GM19438 (cell line): ENCODE results near the gene CCDC170.
"Not testable (repeated sequence)": the region's sequence is repeated elsewhere in the genome, so short reads cannot be mapped to it uniquely, and the experiment has no call there.

ENCODE experiments used
- ATAC-seq: cut with Tn5 transposase; IDR thresholded peaks from one replicate; pipeline ENCODE4 v1.9.1; 2021; ENCODE audit warnings: low read depth; ENCODE audit not compliant: unreplicated experiment

CCDC170 gene

DNA sequence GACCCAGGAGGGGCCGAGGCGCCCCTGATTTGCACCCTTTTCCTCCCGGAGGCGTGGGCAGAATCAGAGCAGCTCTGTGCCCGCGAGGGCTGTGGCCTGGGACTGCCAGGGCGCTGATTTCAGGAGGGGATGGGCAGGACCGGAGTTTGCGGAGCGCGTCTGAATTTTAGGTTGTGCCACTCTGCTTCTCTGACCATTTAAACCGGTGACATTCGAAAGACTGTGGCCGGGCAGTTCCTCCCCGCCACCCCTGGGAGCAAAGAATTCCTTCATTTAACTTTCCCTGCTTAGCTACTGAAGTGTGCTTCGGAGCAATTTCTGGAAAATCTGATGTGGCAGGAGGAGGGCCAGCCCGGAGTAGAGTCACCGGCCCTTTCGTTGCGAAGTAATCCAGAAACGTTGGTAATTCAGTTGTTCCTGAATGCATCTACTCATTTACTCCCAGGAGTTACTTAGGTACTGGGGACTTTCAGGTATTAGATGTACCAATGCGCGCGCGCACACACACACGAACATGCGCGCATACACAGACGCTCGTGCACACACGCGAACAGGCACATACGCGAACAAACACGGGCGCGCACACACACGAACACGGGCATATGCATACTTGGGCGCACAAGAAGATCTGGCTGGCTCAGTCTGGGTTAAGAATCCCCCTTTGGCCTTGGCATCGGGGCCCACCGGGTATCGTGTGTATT lies 568 bp downstream of the CCDC170 start:
- no peak for ATAC-seq

DNA sequence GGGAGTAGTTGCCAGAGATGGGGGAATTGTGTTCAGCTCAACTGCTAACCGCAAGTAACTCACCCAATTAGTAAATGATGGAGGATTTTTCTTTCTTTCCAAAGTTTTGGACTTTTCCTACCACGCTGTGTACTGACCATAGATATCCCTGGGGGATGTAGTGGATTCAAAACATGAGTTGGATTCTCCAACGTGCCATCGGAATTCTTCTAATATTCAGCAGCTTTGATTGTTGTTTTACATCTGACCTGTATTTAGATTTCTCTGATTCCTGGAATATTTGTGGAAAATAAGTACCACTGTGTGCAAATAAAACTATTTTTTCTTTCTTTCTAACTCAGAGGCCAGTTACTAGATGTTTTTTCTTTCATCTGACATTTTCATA lies 1.1 kb downstream of the CCDC170 start:
- no peak for ATAC-seq

DNA sequence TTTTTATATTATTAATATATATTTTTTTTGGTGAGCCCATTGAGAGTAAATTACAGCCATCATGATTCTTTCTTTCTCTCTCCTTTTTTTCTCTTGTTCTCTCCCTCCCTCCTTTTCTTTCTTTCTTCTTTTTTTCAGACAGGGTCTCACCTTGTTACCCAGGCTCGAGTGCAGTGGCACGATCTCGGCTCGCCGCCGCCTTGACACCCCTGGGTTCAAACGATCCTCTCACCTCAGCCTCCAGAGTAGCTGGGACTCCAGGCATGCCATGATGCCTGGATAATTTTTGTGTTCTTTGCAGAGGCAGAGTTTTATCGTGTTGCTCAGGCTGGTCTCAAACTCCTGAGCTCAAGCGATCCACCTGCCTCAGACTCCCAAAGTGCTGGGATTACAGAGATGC lies 1.6 kb downstream of the CCDC170 start:
- no peak for ATAC-seq

DNA sequence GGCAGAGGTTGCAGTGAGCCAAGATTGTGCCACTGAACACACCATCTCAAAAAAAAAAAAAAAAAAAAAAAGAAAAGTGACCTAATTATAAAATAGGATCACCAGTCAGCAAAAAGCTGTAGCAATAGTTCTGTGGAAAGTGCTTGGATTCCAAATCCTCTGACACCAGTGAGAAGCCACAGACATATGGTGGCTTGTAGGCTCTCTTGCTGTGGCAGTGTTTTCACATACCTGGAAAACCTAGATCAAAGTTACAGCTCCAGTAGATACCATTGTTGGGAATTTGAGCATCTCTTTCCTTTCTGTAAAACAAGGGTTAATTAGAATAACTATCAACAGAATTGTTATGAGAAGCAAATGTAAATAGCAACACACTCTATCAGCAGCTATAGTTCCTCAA lies 4.1 kb downstream of the CCDC170 start:
- no peak for ATAC-seq

DNA sequence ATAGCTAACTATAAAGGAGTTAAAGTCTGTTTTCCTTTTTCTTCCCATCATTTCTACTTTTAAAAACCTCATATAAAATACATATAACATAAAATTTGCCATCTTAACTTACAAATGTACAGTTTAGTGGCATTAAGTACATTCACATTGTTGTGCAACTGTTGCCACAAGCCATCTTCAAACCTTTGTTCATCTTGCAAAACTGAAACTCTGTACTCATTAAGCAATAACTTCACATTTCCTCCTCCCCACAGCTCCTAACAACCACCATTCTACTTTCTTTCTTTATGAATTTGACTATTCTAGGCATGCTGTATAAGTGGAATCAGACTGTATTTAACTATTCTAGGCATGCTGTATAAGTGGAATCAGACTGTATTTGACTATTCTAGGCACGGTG lies 4.5 kb downstream of the CCDC170 start:
- ATAC-seq, result peak; percentile 64

DNA sequence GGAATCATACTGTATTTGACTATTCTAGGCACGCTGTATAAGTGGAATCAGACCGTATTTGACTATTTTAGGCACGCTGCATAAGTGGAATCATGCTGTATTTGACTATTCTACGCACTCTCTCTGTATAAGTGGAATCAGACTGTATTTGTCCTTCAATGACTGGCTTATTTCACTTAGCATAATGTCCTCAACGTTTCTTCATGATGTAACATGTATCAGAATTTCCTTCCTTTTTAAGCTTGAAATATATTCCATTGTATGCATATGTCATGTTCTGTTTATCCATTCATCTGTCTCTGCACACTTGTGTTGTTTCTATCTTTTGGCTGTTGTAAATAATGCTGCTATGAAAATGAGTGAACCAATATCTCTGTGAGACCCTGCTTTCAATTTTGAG lies 5.7 kb downstream of the CCDC170 start:
- no peak for ATAC-seq

DNA sequence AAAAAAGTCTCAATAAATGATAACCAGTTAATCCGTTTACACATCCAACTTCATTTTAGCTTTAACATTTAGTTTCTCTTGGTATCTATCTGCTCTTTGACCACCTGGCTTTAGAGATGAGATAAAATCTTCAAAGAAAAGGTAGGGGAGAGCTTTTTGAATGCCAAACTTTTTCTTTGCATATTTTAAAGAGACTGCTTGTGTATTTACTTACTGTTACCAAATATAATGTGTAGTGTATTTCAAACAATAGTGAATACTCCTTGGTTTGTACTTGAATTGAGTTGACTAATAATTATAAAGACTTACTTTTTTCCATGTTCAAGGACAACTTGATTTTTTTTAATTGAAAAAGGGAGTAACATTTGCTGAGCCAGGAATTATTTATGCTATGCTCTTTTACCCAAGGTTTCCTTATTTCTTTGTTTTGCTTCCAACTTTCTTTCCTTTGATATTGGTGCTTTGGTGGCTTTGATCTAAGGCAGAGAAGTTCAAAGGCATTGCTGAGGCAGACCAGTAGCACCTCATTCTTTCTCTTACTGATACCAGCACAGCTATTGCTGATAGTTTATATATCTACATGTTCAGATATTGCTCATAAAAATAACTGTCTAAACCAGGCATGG lies 7.8 kb downstream of the CCDC170 start:
- no peak for ATAC-seq

DNA sequence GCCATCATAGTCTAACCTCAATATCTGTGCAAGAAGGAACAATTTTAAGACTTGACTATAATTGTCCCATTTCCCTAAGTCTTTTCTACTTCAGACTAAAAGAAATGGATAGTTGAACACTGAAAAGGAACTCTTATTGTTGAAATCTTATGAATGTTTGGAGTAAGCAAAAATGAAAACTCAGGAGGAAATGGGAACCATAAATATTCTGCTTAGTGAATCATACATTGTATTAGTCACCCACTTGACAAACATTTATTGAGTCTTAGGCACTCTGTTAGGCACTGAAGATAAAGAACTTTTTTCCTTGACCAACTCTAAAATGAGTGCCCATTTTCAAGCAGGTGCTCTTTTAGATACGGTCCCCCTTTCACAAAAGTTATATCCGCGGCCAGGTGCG lies 8.7 kb downstream of the CCDC170 start:
- no peak for ATAC-seq

DNA sequence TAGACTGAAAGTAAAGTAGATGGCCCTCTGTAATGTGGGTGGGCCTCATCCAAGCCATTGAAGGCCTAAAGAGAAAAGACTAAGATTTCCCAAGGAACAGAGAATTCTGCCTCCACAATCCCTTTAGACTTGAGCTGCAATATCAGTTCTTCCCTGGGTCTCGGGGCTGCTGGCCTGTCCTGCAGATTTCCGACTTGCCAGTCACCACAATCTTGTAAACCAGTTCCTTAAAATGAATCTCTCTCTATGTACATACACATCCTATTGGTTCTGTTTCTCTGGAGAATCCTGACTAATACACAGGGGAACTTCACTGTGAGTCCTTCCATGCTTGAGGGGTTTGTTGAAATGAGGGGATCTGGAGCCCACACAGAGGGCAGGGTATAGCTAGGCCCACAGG lies 12.9 kb downstream of the CCDC170 start:
- ATAC-seq, result no peak

DNA sequence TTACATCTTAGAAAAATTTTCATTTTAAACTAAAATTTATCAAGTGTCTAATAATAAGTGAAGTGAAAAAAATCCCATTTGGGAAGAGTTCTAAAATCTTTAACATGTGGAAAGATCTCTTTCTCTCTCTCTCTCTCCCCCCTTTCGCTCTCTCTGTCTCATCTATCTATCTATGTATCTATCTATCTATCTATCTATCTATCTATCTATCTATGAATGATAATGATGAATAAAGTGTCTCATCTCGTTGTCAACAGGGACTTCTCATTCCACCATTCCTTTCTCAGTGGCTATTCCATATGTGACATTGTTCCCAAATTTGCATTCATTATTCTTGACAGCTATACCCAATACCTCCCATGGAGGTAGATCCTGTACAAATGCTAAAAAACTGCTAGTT lies 15.2 kb downstream of the CCDC170 start:
- no peak for ATAC-seq

DNA sequence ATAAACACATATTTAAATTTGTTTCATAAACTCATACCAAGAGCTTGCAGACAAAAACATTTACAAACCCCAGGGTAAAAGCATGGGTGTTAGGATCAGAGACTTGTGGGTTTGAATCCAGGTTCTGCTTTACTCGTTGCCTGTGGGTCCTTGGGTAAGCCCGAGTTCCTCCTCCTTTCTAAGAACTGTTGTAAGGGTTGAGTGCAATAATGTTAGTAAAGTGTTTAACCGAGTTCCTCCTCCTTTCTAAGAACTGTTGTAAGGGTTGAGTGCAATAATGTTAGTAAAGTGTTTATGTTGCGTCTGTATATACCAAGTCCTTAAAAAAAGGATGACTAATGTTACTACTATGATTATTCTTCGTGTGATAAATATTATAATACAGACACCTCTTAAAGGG lies 18.7 kb downstream of the CCDC170 start:
- ATAC-seq, result no peak

DNA sequence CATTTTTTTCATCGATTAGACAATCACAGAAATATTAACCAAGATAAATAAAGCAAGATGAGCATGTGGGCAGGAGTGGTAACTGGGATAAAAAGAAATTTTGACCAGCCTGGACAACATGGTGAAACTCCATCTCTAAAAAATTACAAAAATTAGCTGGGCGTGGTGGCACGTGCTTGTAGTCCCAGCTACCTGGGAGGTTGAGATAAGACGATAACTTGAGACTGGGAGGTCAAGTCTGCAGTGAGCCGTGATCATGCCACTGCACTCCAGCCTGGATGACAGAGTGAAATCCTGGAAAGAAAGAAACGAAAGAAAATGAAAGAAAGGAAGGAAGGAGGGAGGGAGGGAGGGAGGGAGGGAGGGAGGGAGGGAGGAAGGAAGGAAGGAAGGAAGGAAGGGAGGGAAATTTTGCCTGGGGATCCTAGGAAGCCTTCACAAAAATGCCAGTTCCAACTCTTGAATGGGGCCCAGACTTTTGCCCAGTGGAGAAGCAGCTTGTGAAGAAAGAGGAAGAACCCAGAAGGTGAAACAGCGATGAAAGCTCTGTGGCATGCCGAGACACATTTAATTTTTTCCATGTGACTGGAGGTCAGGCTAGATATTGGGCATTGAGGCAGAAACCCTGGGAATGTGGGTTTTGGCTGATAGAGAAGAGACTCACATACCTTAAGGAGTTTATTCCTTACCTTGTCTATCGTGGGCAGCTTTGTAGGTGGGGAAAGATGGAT lies 20.3 kb downstream of the CCDC170 start:
- no peak for ATAC-seq

DNA sequence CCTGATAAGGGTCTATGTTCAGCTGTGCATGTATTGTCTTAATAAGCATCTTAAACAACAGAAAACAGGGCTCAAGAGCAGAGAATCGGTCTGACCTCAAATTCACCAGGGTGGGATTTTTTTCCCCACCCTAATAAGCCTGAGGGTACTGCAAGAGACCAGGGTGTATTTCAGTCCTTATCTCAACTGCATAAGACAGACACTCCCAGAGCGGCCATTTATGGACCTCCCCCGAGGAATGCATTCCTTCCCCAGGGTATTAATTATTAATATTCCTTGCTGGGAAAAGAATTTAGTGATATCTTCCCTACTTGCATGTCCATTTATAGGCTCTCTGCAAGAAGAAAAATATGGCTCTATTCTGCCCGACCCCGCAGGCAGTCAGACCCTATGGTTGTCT lies 25.2 kb downstream of the CCDC170 start:
- ATAC-seq, result not testable (repeated sequence)

DNA sequence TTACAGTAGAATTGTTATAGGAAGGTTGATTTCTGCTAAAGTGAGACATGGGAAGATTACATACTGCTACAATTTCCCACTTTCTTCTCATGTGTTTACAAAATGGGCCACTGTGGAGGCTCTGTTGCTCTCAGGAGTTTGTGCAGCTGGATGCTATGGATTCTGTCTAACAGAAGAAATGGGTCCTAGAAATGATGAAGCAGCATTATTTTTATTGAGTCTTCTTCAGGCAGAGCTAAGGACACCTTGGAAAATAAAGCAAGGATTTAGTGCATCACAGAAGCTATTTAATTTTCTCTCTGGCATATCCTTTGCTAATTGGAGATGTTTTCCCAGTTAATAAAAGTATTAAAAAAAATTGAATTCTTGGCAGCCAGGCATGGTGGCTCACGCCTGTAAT lies 29.2 kb downstream of the CCDC170 start:
- ATAC-seq, result no peak

DNA sequence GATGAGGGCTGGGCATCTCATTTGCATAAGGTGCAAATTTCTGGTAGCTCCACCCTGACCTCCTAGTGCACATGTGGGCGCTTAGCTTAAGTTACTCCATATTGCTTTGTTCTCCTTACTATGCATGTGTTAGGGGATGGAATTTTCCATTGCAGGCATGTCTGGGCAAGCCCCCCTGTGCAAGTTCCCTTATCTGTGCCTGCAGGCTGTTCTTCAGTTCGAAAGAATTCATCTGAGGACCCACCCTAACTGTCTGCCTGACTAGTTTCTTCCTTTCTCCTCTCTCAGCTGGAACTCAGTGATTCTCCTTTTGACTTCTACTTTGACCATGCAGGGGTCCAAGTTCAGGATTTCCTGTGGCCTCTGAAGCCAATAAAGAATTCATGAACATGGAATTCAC lies 30.2 kb downstream of the CCDC170 start:
- ATAC-seq, result no peak

DNA sequence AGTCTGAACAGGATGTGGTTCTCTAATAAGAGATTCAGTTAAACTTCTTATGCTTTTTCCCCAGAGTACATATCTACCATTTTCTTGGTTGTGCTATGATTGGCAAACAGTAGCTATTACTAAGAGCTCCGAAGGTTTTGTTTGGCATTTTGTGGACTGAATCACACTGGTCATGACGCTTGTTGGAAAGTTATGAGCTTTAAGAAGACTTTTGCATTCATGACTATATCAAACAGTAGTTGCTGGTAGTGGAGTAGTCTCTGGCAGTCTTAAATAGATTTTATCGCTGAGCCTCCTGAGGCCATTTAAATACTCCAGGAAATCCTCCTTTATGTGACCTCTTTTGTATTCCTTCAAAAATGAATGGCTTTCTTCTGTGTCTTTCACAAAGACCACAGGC lies 40.8 kb downstream of the CCDC170 start:
- ATAC-seq, result no peak

DNA sequence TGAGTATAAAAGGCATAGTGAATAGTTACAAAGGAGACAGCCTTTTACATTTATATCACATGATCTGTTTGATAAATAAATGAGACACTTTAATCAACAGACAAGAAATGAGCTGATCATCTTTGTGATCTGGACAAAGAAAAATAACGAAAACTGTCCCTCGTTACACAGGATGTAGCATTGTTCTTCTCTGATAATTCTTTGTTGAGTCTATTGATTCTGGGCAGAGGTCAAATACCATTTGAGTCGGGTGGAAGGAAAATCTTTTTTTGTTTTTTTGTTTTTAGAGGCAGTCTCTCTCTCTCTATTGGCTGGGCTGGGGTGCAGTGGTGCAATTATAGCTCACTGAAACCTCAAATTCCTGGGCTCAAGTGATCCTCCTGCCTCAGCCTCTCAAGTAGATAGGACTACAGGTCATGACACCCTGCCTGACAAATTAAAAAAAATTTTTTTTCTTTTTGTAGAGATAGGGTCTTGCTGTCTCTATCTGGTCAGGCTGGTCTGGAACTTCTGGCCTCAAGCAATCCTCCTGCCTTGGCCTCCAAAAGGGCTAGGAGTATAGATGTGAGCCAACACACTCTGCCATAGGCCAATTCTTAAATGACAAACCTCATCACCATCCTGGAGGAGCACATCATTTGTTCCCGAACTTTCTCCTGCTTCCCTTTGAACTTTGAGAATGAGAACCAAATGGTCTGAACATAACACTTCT lies 41.8 kb downstream of the CCDC170 start:
- no peak for ATAC-seq

DNA sequence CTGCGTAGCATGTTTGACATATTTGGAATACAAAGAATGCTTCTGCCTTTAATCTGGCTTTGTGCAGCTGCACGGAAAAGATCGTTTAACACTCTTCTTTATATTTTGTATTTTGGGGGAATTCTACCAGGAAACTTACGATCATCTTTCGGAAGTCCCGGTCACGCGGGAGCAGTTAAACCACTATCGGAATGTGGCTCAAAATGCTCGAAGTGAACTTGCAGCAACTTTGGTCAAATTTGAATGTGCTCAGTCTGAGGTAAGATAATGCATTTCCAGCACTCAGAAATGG lies 42.3 kb downstream of the CCDC170 start:
- ATAC-seq, result no peak

DNA sequence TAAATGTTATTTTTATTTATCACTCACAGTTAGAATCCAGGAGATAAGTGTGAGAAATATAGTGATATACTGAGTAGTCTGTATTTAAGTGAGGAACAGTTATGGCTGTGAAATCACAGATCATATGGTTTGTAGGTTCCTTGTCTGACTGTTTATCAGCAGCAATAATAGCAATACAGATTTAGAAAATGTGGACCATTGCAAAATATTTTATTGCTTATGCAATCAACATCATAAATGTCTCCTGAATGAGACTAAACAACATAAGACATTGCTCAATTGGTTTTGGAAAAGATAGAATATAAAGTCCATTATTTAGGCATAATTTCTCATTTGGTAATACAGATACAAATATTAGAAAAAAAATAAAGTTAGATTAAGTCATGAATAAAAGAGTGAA lies 43.7 kb downstream of the CCDC170 start:
- no peak for ATAC-seq

DNA sequence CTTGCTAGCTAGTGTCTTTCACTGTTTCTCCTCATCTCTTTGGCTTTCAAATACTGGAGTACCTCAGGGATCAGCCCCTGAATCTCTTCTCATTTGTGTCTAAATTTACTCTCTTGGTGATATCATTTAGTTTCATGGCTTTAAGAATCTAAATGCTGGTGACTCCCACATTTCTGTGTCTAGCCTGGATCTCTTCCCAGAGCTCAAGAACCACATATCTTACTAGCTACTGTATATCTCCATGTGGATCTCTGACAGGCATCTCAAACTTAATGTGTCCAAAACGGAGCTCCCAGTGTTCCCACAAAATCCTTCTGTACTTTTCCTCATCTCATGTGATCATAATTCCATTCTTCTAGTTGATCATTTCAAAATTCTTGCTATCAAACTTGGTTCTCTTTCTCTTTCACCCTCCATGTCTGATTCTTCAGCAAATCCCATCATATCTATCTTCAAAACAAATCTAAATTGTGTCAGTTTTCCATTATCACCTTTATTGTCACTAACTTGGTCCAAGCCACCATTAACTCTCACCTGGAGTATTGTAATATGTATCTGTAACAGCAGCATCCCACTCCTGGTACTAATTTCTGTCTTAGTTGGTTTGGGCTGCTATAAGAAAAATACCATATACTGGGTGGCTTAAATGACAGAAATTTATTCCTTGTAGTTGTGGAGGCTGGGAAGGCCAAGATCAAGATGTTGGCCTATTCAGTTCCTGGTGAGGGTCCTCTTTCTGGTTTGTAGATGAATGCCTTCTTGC lies 45.9 kb downstream of the CCDC170 start:
- ATAC-seq, result no peak

DNA sequence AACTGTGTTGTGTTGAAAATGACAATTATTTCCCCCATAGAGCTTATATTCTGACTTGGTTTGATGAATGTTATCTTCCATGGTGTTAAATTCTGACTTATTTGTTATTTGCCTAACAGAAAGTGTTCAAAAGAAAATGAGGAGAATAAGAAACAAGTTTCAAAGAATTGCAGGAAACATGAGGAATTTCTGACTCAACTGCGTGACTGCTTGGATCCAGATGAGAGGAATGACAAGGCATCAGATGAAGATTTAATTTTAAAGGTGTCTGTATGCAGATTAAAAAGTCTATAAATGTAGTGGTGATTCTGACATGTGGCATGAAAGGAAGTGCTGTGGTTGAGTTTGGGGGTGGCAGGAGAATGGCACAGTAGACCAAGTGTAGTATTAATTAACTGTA lies 50.6 kb downstream of the CCDC170 start:
- no peak for ATAC-seq
